Skin epidermis (tissue), 12 donors: ENCODE measurements around the gene C6orf120.
"Not testable (repeated sequence)": the region's sequence is repeated elsewhere in the genome, so short reads cannot be mapped to it uniquely, and the experiment has no call there.

Source experiments
- H3K27ac ChIP-seq, 21 experiments: fragments of 200-600 bp; sonication (generic) in 11 of 21; one replicate each; pipeline ENCODE4 v1.5.0; 2020; ENCODE audit warnings: mild to moderate bottlenecking in 3 of 21, inconsistent platforms in 2 of 21, moderate library complexity in 2 of 21
- H3K4me3 ChIP-seq, 7 experiments: fragments of 200-600 bp; sonication (generic) in 2 of 7; one replicate each; pipeline ENCODE4 v1.5.0; 2020; ENCODE audit warnings: inconsistent platforms in 2 of 7, mild to moderate bottlenecking in 2 of 7, moderate library complexity in 1 of 7

The C6orf120 gene

DNA sequence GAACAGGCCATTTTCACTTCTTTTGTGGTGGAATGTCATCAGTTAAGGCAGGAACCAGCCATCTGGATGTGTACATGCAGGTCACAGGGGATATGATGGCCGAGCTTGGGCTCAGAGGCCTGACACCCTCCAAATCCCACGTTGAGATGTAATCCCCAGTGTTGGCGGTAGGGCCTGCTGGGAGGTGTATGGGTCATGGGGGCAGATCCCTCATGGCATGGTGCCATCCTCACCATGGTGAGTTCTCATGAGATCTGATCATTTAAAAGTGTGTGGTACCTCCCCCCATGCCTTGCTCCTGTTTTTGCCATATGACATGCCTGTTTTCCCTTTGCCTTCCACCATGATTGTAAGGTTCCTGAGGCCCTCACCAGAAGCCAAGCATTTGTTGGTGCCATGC is 26.9 kb upstream of the C6orf120 start:
- Histone ChIP-seq H3K4me3 (no peak overlapping the region), H3K27ac (no peak overlapping the region)

DNA sequence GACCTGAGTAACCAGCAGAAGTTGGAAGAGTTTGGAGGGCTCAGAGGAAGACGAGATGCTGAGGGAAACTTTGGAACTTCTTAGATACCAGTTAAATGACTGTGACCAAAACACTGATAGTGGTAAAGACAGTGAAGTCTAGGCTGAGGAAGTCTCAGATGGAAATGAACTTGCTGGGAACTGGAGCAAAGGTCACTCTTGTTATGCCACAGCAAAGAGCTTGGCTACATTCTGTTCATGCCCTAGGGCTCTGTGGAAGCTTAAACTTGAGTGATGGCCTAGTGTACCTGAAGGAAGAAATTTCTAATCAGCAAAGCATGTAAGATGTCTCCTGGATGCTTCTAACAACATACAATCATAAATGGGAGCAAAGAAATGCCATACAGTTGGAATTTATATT is 24.8 kb upstream of the C6orf120 start:
- no peak overlapping the region for H3K27ac ChIP-seq
- no peak overlapping the region for H3K4me3 ChIP-seq

DNA sequence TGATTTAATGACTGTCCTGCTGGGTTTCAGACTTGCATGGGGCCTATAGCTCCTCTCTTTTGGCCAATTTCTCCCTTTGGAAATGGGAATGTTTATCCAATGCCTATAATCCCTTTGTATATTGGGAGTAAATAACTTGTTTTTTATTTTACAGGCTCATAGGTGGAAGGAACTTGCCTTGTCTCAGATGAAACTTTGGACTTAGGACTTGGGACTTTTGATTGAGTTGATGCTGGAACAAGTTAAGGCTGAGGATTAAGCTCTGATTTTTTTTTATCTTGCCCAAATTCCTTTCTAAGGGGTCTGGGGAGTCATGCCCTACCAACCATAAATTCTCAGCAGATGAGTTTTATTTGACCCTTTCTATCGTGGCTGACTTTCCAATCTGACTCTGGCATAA is 23.6 kb upstream of the C6orf120 start:
- Histone ChIP-seq H3K27ac (no peak overlapping the region), H3K4me3 (no peak overlapping the region)

DNA sequence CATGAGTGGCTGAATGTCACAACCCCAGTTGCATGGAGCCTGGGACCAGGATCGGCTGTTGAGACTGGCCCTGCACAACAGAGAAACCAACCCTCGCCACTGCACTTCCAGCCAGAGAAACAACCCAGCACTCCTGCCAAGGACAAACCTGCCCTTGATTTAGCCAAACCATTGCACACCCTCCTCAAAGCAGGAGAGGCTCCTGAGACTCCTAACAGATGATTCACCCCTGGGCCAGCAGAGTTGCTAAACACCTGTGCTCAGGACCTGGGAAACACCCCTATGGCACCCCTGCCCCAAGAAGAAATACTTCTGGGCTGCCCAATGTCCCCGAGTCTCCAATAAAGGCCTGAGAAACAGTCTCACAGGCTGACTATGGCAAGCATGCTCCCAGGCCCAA is 17.9 kb upstream of the C6orf120 start:
- Histone ChIP-seq H3K4me3 (no peak overlapping the region), H3K27ac (no peak overlapping the region)

DNA sequence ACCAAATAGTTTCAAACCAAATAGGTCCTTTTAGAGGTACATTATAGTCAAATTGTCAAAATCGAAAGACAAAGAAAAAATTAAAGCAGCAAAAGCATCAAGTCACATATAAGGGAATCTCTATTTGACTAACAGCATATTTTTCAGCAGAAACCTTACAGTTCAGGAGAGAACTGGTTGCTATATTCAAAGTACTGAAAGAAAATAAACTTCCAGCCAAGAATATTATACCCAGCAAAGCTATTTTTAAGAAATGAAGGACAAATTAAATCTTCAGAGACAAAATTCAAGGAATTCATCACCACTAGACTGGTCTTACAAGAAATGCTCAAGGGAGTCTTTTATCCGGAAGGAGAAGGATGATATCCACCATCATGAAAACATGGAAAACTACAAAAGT is 16.1 kb upstream of the C6orf120 start:
- Histone ChIP-seq H3K4me3 (no peak overlapping the region), H3K27ac (no peak overlapping the region)

DNA sequence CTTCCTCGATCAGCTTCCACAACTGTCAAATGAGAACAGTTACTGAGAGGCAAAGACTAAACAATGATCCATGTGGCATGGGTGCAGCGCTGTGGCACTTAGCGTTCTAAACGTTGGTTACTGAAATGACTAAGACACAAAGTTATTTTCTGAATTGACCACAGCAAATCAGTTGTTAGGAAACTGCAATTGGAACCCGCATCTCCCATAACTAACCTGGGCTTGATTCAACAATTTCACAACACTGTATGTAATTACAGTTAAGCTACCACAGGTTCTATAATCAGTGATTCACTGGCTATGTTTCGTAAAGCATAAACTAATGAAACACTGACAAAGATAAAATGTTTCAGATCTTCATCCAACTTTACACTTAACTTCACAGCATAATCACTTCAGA is 12.6 kb upstream of the C6orf120 start:
- Histone ChIP-seq H3K4me3 (no peak overlapping the region), H3K27ac (no peak overlapping the region)

DNA sequence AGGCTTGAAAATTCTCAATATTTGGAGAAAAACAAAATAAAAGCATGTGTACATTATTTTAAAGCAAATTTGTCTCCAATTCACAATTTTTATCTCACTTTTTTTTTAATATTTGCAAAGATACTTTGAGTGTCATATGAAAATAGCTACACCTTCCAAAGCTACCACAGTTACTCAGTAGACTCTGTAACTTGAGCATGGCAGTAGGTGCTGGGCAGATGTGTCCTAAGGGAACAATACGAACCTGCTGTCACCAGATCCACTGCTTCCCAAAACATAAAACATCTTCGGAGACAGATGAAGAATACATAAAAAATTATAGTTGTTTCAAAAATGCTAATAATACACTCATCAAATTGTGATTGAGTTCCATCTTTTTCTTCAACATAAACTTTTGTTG is 10.7 kb upstream of the C6orf120 start:
- Histone ChIP-seq H3K27ac (no peak overlapping the region), H3K4me3 (no peak overlapping the region)

DNA sequence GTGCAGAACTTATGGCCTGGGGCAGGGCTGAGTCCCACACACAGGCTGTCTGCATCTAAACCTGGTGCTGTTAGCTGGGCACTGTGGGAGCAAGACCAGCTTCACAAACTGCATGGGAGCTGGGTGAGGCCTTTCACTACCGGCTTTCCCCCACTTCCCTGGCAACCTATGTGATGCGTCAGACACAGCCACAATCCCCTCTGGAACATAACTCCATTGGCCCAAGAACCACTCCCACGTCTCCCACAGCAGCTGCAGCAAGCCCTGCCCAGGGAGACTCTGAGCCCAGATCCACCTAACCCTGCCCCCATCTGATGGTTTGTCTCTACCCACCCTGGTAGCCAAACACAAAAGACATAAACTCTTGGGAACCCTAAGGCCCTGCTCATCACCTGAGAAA is 9.4 kb upstream of the C6orf120 start:
- H3K4me3 ChIP-seq = no peak overlapping the region
- peak overlapping the region in 1 of 21 experiments; percentile 50 for H3K27ac ChIP-seq

DNA sequence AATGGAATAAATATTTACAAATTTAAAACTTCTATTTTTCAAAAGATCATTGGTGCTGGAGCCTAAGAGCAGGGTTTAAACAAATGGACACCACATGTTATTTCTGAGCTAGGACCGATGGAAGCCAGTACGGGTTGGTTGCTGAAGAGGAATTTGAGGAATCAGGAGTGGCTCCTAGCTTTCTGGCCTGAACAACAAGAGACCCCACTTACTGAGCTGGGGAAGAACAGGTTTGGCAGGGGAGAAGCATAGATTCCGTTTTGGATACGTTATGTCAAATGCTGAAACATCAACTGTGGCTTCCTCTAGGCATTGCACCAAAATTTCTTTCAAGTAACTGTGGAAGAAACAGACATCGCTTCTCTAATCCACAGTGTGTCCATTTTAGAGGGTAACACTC is 6.8 kb upstream of the C6orf120 start:
- Histone ChIP-seq H3K27ac (no peak overlapping the region), H3K4me3 (no peak overlapping the region)

DNA sequence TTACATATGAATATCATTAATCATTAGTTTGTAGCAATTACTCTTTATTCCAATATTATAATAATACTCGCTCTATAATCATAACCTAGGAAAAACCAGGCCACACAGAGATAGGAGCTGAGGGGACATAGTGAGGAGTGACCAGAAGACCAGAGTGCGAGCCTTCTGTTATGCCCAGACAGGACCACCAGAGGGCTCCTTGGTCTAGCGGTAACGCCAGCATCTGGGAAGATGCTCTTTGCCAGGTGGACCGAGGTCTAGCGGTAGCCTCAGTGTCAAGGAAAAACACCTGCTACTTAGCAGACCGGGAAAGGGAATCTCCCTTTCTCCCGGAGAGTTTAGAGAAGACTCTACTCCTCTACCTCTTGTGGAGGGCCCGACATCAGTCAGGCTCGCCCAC is 4.8 kb upstream of the C6orf120 start:
- H3K27ac ChIP-seq, H3K4me3 ChIP-seq: not testable (repeated sequence)

DNA sequence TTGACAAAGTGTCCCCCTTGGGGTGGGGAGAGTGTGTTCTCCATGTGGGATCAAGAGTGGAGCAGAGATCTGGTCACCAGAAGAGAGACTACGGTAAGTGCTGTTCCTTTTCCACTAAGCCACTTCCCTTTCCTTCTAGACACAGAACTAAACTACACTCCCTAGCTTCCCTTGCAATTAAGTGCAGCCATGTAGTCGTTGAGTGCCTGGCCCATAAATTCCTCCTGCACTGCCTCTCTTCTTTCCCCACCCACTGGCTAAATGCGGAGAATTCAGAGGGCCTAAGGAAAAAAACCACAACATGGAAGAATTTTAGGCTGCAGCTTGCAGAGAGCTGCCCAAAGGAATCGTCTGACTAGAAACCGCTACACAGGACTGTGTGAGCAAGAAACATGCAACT is 1.6 kb upstream of the C6orf120 start:
- peak overlapping the region in 3 of 21 experiments; percentile 0 to 99 (median 3) for H3K27ac ChIP-seq
- peak overlapping the region in 1 of 7 experiments; percentile 93 for H3K4me3 ChIP-seq

DNA sequence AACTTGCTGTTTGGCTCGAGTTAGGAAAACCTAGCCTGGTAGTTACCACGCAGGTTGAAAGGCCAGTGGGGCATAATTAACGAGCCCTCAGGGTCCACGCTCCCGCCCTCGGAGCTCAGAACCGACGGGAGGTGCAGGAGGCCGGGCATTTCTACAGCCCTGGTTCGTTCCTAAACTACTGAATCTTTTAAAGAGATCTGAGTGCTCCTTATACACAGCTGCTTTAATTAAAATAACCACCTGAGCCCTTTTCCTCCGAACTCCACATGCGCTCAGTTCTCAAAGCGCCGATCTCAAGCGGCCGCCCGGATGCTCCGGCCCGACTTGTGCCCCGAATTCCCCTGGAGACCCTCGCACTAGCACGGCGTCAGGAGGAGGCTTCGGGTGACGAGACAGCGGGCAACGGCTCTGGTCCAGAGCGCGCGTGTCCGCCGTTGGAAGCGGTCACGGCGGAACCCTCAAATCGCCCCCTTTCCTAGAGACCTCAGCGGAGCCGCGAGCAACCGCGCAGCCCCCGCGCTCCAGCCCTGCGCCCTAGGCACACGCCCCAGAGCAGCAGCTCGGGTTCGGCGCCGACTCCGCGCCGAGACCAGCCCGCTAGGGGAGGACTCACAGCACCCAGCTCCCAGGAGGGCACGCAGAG is 494 bp upstream of the C6orf120 start:
- Histone ChIP-seq H3K4me3 (peak overlapping the region; percentile 82 to 99 (median 93)), H3K27ac (peak overlapping the region; percentile 86 to 99 (median 96))

DNA sequence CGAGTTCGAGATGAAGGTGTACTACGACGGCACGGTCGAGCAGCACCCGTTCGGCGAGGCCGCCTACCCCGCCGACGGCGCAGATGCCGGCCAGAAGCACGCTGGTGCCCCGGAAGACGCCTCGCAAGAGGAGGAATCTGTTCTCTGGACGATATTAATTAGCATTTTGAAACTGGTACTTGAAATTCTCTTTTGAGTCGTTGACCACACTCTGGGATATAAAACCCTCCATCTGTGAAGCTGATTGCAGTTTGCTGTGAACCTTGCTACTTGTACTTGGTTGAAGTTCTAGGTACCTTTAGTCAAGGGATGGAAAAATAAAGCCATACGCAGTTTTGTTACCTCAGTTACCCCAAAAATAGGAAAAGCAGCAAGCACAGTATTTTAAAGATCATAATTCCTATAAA is 917 bp downstream of the C6orf120 start:
- Histone ChIP-seq H3K4me3 (peak overlapping the region; percentile 82 to 99 (median 93)), H3K27ac (peak overlapping the region in 20 of 21 experiments; percentile 86 to 99 (median 96))

DNA sequence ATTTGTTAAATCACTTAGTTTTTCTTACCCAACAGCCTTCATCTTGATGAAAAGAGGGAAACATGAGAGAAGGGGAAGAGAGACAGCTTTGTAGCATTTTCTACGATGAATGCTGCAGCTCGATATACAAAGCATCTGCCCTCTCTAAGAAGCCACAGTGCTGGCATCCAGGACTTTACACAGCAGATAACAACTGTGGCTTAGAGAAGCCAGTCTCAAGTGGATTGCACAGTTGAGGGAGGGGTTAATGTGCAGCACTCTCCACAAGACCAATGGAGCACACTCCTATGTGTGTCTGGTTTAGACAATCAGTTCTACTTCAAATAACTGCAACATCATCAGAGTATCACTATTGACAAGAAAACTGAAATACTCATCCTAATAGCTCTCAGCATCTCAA is 5.8 kb downstream of the C6orf120 start:
- no peak overlapping the region for H3K27ac ChIP-seq
- H3K4me3 ChIP-seq = no peak overlapping the region

DNA sequence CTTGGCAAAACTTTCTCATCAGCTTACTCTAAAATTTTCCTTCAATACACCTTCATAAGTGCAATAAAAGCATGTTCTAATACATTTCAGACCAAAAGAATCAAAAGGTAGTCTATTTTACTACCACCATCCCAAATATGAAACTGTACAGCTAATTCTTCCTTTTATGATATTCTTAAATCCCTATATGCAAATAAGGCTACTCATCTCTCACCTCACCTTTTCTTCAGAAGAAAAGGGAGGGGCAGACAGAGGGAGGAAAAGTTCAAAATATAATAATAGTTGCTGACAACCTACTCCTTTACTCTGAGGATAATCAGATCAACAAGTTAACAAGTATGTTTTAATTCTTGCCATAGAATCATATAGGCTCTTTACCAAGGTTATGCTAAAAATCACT is 7.4 kb downstream of the C6orf120 start:
- Histone ChIP-seq H3K27ac (no peak overlapping the region), H3K4me3 (no peak overlapping the region)

DNA sequence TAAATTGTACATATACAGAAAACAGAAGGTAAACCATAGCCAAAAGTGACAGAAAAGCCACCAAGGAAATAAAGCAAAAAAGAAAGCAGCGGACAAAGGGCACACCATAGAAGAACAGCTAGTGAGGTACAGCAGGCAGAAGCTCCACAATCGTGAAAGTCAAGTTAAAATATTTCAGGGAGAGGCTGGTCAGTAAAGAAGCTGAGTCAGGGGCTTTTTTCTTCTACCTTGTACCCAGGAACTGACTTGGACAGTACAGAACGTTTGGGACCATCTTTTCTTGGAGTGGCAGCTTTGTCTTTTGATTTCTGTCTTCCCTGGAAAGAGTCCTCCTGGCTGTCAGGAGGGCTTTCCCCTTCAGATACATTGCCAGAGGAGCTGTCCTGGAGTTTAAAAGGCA is 8.1 kb downstream of the C6orf120 start:
- no peak overlapping the region for H3K4me3 ChIP-seq

DNA sequence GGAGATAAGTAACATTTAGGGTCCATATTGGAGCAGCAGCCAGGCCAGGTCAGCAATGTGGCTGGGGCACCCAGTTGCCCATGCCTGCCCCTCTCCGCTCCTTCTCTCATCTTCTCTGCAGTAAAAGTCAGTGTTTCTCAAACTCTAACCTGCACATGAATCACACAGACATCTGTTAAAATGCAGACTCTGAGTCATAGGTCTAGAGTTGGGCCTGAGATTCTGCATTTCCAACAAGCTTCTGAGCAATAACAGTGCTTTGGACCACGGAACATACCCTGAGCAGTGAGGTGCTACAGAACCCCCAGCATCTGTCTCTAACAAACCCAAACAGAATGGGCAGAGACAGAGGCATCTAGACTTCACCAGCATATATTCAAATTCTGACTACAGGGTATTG is 12.3 kb downstream of the C6orf120 start:
- Histone ChIP-seq H3K27ac (no peak overlapping the region), H3K4me3 (no peak overlapping the region)

More for the DNA sequence above, 8.1 kb downstream of the C6orf120 start:
- no peak overlapping the region for H3K27ac ChIP-seq

DNA sequence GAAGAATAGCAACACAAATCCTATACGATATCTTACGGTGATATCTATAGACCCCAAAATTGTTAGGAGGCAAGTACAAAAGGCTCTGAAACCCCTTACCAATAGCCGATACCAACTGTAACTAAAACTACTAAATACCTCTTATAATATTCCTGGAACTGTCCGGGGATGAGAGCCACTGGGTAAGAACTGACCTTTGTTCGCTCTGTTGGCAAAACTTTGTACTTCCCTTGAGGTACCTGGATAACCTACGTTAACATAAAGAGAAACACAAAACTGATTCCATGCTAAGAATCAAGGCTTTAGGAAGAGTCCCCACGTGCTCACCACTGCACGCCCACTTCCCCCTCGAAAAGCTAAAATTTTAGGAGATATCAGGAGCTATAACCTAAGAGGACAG is 12.7 kb downstream of the C6orf120 start:
- Histone ChIP-seq H3K27ac (no peak overlapping the region), H3K4me3 (no peak overlapping the region)

DNA sequence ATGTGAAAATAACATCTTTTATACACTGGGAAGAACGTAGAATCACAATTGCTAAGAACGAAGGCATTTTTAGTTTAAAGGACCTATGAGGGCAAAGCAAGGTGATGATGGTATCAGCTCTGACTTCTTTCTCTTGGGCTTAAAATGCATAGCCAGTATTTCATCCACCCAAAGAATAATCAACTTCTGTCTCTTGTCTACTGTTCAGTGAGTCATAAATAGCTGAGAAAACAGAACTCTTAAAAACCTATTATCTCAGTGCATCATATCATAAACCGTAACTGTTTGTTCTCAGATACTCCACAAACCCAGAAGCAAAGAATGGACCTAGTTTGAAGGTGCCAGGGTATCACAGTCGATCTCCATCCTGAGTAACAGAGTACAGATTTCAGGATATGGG is 17.2 kb downstream of the C6orf120 start:
- H3K4me3 ChIP-seq = no peak overlapping the region

DNA sequence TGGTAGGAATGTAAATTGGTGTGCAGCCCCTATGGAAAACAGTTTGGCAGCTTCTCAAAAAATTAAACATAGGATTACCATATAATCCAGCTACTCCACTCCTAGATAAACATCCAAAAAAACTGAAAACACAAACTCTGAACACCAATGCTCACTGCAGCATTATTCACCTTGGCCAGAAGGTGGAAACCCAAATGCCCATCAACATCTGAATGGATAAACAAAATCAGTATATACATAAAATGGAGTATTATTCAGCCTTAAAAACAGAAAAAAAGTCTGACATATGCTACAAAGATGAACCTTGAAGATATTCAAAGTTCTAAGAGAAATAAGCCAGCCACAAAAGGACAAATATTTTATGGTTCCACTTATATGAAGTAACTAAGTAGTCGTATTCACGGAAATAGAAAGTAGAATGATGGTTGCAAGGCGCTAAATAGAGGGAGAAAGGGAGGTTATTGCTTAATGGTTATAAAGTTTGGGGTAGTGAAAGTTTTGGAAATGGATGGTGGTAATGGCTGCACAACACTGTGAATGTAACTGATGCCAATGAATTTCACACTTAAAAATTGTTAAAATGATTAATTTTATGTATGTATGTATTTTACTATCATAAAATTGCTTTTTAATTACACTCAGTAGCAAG is 18.4 kb downstream of the C6orf120 start:
- Histone ChIP-seq H3K27ac (no peak overlapping the region), H3K4me3 (no peak overlapping the region)

More for the DNA sequence above, 17.2 kb downstream of the C6orf120 start:
- H3K27ac ChIP-seq = no peak overlapping the region

DNA sequence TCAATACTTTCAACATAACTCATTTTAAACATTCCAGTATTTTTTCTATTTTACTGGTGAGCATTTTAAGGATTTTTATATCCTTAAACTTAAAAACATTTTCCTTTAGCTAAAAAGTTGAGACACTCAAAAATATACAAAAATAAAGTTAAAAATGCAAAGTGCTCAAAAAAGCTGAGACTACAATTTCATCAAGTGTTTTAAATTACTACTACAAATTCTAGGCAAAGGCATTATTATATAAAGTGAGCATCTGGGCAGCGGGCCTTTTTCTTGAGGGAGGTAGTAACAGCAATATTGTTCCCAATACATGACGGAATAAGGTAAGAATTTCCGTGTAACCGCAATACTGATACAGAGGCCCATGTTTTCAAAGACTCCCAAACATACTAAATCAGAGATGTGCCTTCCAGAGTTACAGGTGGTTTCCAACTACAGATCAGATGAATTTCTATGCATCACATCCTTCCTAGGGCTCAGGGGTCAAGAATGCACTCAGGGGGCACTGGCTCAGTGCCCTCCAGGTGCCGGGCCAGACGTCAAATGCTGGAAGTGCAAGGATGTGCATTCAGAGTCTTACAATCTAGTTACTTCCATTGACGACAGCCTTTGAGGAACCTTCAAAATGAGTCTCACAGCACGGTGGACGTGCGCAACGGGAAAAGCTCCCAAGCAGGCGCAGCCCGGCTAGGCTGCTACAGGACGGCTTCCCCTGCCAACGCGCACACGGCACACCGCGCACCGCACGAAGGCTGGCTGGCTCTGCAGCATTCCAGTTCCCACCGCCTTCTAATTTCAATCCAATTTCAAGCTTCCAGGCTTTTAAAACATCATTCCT is 20.7 kb downstream of the C6orf120 start:
- Histone ChIP-seq H3K4me3 (peak overlapping the region; percentile 57 to 94 (median 76)), H3K27ac (peak overlapping the region; percentile 52 to 96 (median 88))
